H1 (cell line): ENCODE measurements around the gene MYL5. TPM values are rescaled to one million over a fixed set of nuclear protein-coding genes. Genes with fewer than 3 reads are reported as not detected.

Experiments
- CTCF ChIA-PET: fragments of 300-600 bp; sonication (Branson Sonifier 250); formaldehyde crosslinking; loops from one replicate; lab custom pipeline; 2021; ENCODE audit not compliant: partially characterized antibody; lab: Charles Lee
- POLR2A ChIA-PET: fragments of 300-600 bp; sonication (Branson Sonifier 250); formaldehyde crosslinking; loops from one replicate; lab custom pipeline; 2021; ENCODE audit warnings: inconsistent platforms; ENCODE audit not compliant: partially characterized antibody; lab: Charles Lee
- DNase-seq, 2 experiments: peaks; one replicate each; pipeline versions ENCODE4 v3.0.0 to v3.0.0-alpha.2; 2010 to 2022; ENCODE audit warnings: low spot score in 2 of 2, low read depth in 1 of 2, mixed read lengths in 1 of 2
- FAIRE-seq: peaks from 2 replicates; lab custom pipeline; 2011; peaks lifted over from hg19 to GRCh38; lab: Jason Lieb, UNC
- H2AFZ ChIP-seq: 2 replicates; pipeline ENCODE4 v1.8.1; 2012; ENCODE audit warnings: low read length, inconsistent platforms
- H2AK5ac ChIP-seq: 2 replicates; pipeline ENCODE4 v1.6.1; 2013; ENCODE audit warnings: low read depth, low read length
- H2BK120ac ChIP-seq: replicated peaks from 2 replicates; pipeline ENCODE3; 2013; ENCODE audit warnings: low read depth, low read length, inconsistent platforms
- H2BK12ac ChIP-seq: 2 replicates; pipeline ENCODE4 v1.6.1; 2013; ENCODE audit warnings: low read depth, low read length
- H2BK15ac ChIP-seq: 2 replicates; pipeline ENCODE4 v1.6.1; 2013; ENCODE audit warnings: low read length
- H2BK20ac ChIP-seq: 2 replicates; pipeline ENCODE4 v1.6.1; 2013; ENCODE audit warnings: low read length
- H2BK5ac ChIP-seq: 2 replicates; pipeline ENCODE4 v1.6.1; 2013; ENCODE audit warnings: low read depth, low read length
- H3K14ac ChIP-seq: 2 replicates; pipeline ENCODE4 v1.6.1; 2013; ENCODE audit warnings: inconsistent platforms; ENCODE audit not compliant: insufficient read length
- H3K18ac ChIP-seq: 2 replicates; pipeline ENCODE4 v1.6.1; 2013; ENCODE audit warnings: low read length; ENCODE audit errors: extremely low read depth
- H3K23ac ChIP-seq: 2 replicates; pipeline ENCODE4 v1.6.1; 2013; ENCODE audit warnings: inconsistent platforms; ENCODE audit not compliant: insufficient read length
- H3K23me2 ChIP-seq: 2 replicates; pipeline ENCODE4 v1.6.1; 2013; ENCODE audit warnings: low read depth, low read length
- H3K27ac ChIP-seq: 2 replicates; pipeline ENCODE4 v1.6.1; 2011; ENCODE audit warnings: low read depth, low read length, inconsistent platforms
- H3K27me3 ChIP-seq, 4 experiments: replicated peaks in 1 of 4; 1 replicate in 1 of 4; 2 replicates in 3 of 4; pipeline versions ENCODE4 v1.6.1 to v1.8.1; 2011 to 2013; ENCODE audit warnings: low read length in 3 of 4, mild to moderate bottlenecking in 3 of 4, inconsistent platforms in 2 of 4, mixed read lengths in 2 of 4, moderate library complexity in 1 of 4; ENCODE audit not compliant: control insufficient read depth in 3 of 4, insufficient read depth in 3 of 4; ENCODE audit errors: extremely low read depth in 1 of 4
- H3K36me3 ChIP-seq, 4 experiments: 2 replicates each; pipeline versions ENCODE4 v1.6.1 to v1.8.1; 2011 to 2013; ENCODE audit warnings: mild to moderate bottlenecking in 4 of 4, low read length in 3 of 4, moderate library complexity in 2 of 4, control low read depth in 1 of 4, inconsistent platforms in 1 of 4; ENCODE audit not compliant: insufficient read depth in 4 of 4, control insufficient read depth in 2 of 4
- H3K4ac ChIP-seq: replicated peaks from 2 replicates; pipeline ENCODE3; 2013; ENCODE audit warnings: low read length, low read depth, mixed read lengths, inconsistent platforms; ENCODE audit not compliant: insufficient read length
- H3K4me1 ChIP-seq, 4 experiments: replicated peaks in 1 of 4; 1 replicate in 1 of 4; 2 replicates in 3 of 4; pipeline versions ENCODE4 v1.6.1 to v1.8.1; 2011 to 2013; ENCODE audit warnings: low read length in 3 of 4, inconsistent platforms in 2 of 4, mixed read lengths in 1 of 4; ENCODE audit not compliant: insufficient read depth in 4 of 4, control insufficient read depth in 3 of 4
- H3K4me2 ChIP-seq, 2 experiments: 2 replicates each; pipeline versions ENCODE4 v1.6.1 to v1.8.1; 2011 to 2013; ENCODE audit warnings: low read depth in 2 of 2, low read length in 2 of 2, control low read depth in 1 of 2, inconsistent platforms in 1 of 2, mild to moderate bottlenecking in 1 of 2; ENCODE audit not compliant: insufficient read depth in 1 of 2
- H3K4me3 ChIP-seq, 4 experiments: fragments of 200-600, 300-600 bp in 1 of 4; sonication (generic), shearing (Covaris generic), sonication (Bioruptor Twin) in 1 of 4; 2 replicates each; pipeline versions ENCODE4 v1.5.1 to v1.8.1; 2011 to 2016; ENCODE audit warnings: low read length in 4 of 4, low read depth in 3 of 4, control low read depth in 2 of 4, inconsistent platforms in 2 of 4, mild to moderate bottlenecking in 2 of 4, mixed read lengths in 1 of 4, moderate library complexity in 1 of 4; ENCODE audit not compliant: insufficient read depth in 2 of 4; ENCODE audit errors: extremely low read depth in 1 of 4
- H3K56ac ChIP-seq: replicated peaks from 2 replicates; pipeline ENCODE3; 2013; ENCODE audit warnings: low read depth, mild to moderate bottlenecking, mixed read lengths, low read length, inconsistent platforms; ENCODE audit not compliant: insufficient read length
- H3K79me1 ChIP-seq: 2 replicates; pipeline ENCODE4 v1.6.1; 2013; ENCODE audit warnings: low read depth, low read length, control low read depth
- H3K79me2 ChIP-seq, 2 experiments: 2 replicates each; pipeline versions ENCODE4 v1.6.1 to v1.8.1; 2012 to 2013; ENCODE audit warnings: low read length in 2 of 2, mild to moderate bottlenecking in 2 of 2, inconsistent platforms in 1 of 2; ENCODE audit not compliant: insufficient read depth in 2 of 2, control insufficient read depth in 1 of 2
- H3K9ac ChIP-seq, 4 experiments: replicated peaks in 1 of 4; 1 replicate in 1 of 4; 2 replicates in 3 of 4; pipeline versions ENCODE4 v1.6.1 to v1.8.1; 2011 to 2013; ENCODE audit warnings: low read depth in 3 of 4, low read length in 3 of 4, control low read depth in 2 of 4, mild to moderate bottlenecking in 2 of 4, moderate library complexity in 2 of 4, inconsistent platforms in 1 of 4; ENCODE audit errors: extremely low read depth in 1 of 4
- H3K9me3 ChIP-seq, 2 experiments: 2 replicates each; pipeline versions ENCODE4 v1.6.1 to v1.8.1; 2012 to 2013; ENCODE audit warnings: mild to moderate bottlenecking in 2 of 2, moderate library complexity in 2 of 2, control low read depth in 1 of 2, inconsistent platforms in 1 of 2, low read depth in 1 of 2, low read length in 1 of 2, mixed read lengths in 1 of 2; ENCODE audit not compliant: insufficient read depth in 2 of 2
- H4K20me1 ChIP-seq, 2 experiments: replicated peaks in 1 of 2; 2 replicates each; pipeline versions ENCODE3 to v1.8.1; 2011 to 2013; ENCODE audit warnings: inconsistent platforms in 2 of 2, low read length in 2 of 2, mild to moderate bottlenecking in 1 of 2; ENCODE audit not compliant: insufficient read depth in 2 of 2, control insufficient read depth in 1 of 2
- H4K5ac ChIP-seq: 2 replicates; pipeline ENCODE4 v1.6.1; 2013; ENCODE audit warnings: low read length, low read depth, mixed read lengths, inconsistent platforms; ENCODE audit not compliant: insufficient read length
- H4K8ac ChIP-seq: 2 replicates; pipeline ENCODE4 v1.8.0; 2013; ENCODE audit warnings: mild to moderate bottlenecking, moderate library complexity, low read length, inconsistent platforms; ENCODE audit not compliant: insufficient read depth; ENCODE audit errors: extremely low read depth
- H4K91ac ChIP-seq: replicated peaks from 2 replicates; pipeline ENCODE3; 2013; ENCODE audit warnings: low read length, mixed read lengths, inconsistent platforms; ENCODE audit not compliant: insufficient read length
- ATF2 ChIP-seq: IDR thresholded peaks from 2 replicates; pipeline ENCODE4 v1.6.1; 2012; ENCODE audit warnings: low read length, inconsistent platforms
- CTCF ChIP-seq, 3 experiments: IDR thresholded peaks; 1 replicate in 2 of 3; 2 replicates in 1 of 3; pipeline versions ENCODE4 v1.5.1 to v1.6.1; 2011; ENCODE audit warnings: low read length in 3 of 3, mild to moderate bottlenecking in 3 of 3, inconsistent platforms in 2 of 3, low read depth in 1 of 3, moderate library complexity in 1 of 3; ENCODE audit not compliant: insufficient read depth in 1 of 3; ENCODE audit errors: control extremely low read depth in 1 of 3
- NANOG ChIP-seq: IDR thresholded peaks from 2 replicates; pipeline ENCODE4 v1.6.1; 2011; ENCODE audit warnings: low read length, low read depth, mild to moderate bottlenecking, inconsistent platforms; ENCODE audit not compliant: insufficient read depth, poor library complexity, severe bottlenecking
- SIN3A ChIP-seq, 2 experiments: IDR thresholded peaks in 1 of 2; conservative IDR thresholded peaks in 1 of 2; 2 replicates each; pipeline ENCODE4 v1.6.1; 2011 to 2012; ENCODE audit warnings: low read length in 2 of 2, improper control_type of control experiment in 1 of 2, low read depth in 1 of 2, mild to moderate bottlenecking in 1 of 2
- TEAD4 ChIP-seq: IDR thresholded peaks from 2 replicates; pipeline ENCODE4 v1.6.1; 2012; ENCODE audit warnings: low read depth, low read length, inconsistent platforms, mixed read lengths
- USF2 ChIP-seq: IDR thresholded peaks from 2 replicates; pipeline ENCODE4 v1.6.1; 2011; ENCODE audit warnings: low read length, improper control_type of control experiment
- WGBS, 2 experiments: shearing (Covaris generic) in 1 of 2; methylation state at CpG; one replicate each; pipeline versions ENCODE4 v1.1.6 to v1.1.7; 2013 to 2015; ENCODE audit warnings: low lambda C conversion rate in 2 of 2, mixed read lengths in 2 of 2, inconsistent platforms in 1 of 2, low coverage in 1 of 2, missing lambda C conversion rate in 1 of 2; ENCODE audit not compliant: insufficient replicate concordance in 2 of 2, insufficient coverage in 1 of 2, insufficient read length in 1 of 2; ENCODE audit errors: extremely low coverage in 1 of 2, missing lambda C conversion rate in 1 of 2; 5-methylcytosine and 5-hydroxymethylcytosine counted together
- polyA plus RNA-seq, 7 experiments: library from polyadenylated mRNA; depleted of rRNA in 3 of 7; stranded (reverse) in 5 of 7; unstranded in 2 of 7; fragments of >200 nt in 5 of 7; fragments of 200-250 nt in 2 of 7; gene quantifications; 1 replicate in 5 of 7; 2 replicates in 1 of 7; 4 replicates in 1 of 7; pipeline versions ENCODE4 v1.2.1 to v1.2.3, GENCODE V29; 2011 to 2013; ENCODE audit warnings: missing spikeins in 2 of 7, mixed read lengths in 2 of 7
- total RNA-seq: library from RNA; stranded (reverse); fragmentation: NEBNext Ultra II Directional; extraction: Animal tissue kit (Norgen Biotek cat#: 25700); gene quantifications from 2 replicates; pipeline ENCODE4 v1.2.1, GENCODE V29; 2021

The MYL5 gene
- total and polyA plus RNA-seq, 2 of the 8 experiments (the other 6 are each of a cell fraction or from before 2014, with no cell fraction given) = 5.7 to 6.8 TPM

DNA sequence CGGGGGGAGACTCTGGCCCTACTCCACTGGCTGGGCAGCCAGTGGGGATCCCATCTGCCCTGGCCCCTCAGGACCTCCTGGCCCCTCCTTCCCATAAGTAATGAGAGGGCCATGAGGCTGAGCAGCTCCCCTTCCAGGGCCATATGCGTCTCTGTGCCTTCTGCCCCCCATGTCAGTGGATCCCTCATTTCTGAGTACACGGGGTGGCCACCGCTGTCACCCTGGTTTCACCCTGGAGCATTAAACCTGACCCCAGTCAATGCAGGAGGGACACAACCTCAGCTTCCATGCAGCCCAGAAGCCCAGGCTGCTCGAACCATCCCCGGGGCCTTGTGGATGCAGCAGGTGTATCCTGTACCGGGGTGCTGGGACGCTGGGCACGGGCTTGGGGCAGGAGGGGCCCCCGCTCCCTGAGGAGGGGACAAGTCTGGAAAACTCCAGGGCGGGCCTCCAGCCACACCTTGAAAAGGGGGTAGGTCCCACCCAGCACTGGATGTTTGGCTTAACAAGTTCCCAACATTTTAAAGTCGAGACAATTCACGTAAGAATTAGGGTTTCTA lies 24.5 kb upstream of the MYL5 start:
- Histone ChIP-seq H3K18ac (no peak overlapping the region), H2BK120ac (no peak overlapping the region), H2BK5ac (no peak overlapping the region), H3K79me1 (no peaks in the 10 kb centered on the region), H3K4me1 (peaks cover 0 to 5% (median 0%) of the 10 kb centered on the region in 4 experiments; a peak in 1 of 7 replicates), H2BK20ac (no peak overlapping the region), H3K14ac (no peak overlapping the region), H4K8ac (no peak overlapping the region), H3K27ac (no peak overlapping the region), H3K36me3 (no peaks in the 10 kb centered on the region), H3K4me3 (no peak overlapping the region), H2BK15ac (no peak overlapping the region), H2AK5ac (no peak overlapping the region), H3K4ac (no peak overlapping the region), H3K9me3 (no peaks in the 10 kb centered on the region), H4K20me1 (no peaks in the 10 kb centered on the region), H3K9ac (no peak overlapping the region), H3K4me2 (no peak overlapping the region), H4K5ac (no peak overlapping the region), H3K23me2 (no peaks in the 10 kb centered on the region), H3K79me2 (no peaks in the 10 kb centered on the region), H3K23ac (no peak overlapping the region), H2AFZ (no peak overlapping the region), H3K27me3 (peaks cover 0 to 9% (median 0%) of the 10 kb centered on the region in 4 experiments; a peak in 2 of 7 replicates), H3K56ac (no peak overlapping the region), H4K91ac (no peak overlapping the region), H2BK12ac (no peak overlapping the region)
- POLR2A ChIA-PET = interaction anchor here (0.9 to 1.6 kb wide), 5 partner anchors 8 to 176 kb away, joined by 3 to 4 read pairs (median 3); partner anchors contain the start of genes ATP5ME and MYL5
- DNase-seq = no peak
- CTCF ChIA-PET = interaction anchor here (0.6 to 1.1 kb wide), 2 partner anchors 16 to 18 kb away, joined by 3 to 4 read pairs; no protein-coding TSS in a partner anchor
- 90% methylated on average over 13 of the region's 13 CpGs; no CpG with 5 or more reads in 1 of the 2 experiments for WGBS, 2 experiments
- FAIRE-seq = no peak
- TF ChIP-seq CTCF (IDR thresholded peaks at IDR 0.05; ENCODE audit: control extremely low read depth in 1 of 3, insufficient read depth in 1 of 3, low read depth in 1 of 3, low read length in 3 of 3) (no peak), USF2 (no peak), SIN3A (conservative IDR thresholded peaks at IDR 0.05 in 1 of 2, IDR thresholded peaks at IDR 0.05 in 1 of 2; ENCODE audit: low read depth in 1 of 2, low read length in 2 of 2) (no peak), TEAD4 (no peak), ATF2 (no peak), NANOG (no peak)
